Keratinocyte (primary cell): Measurements from ENCODE around the gene PRDM11. TPM values are rescaled to one million over a fixed set of nuclear protein-coding genes. Genes with fewer than 3 reads are reported as not detected.

Experiments used
- polyA plus RNA-seq, 5 experiments: library from polyadenylated mRNA; depleted of rRNA in 3 of 5; stranded (reverse) in 3 of 5; stranded (forward) in 1 of 5; unstranded in 1 of 5; fragments of >200 nt; gene quantifications; 1 replicate in 1 of 5; 2 replicates in 3 of 5; 3 replicates in 1 of 5; pipeline versions ENCODE4 v1.2.1 to v1.2.3, GENCODE V29; 2011 to 2012; ENCODE audit warnings: missing spikeins in 2 of 5, low read depth in 1 of 5, low replicate concordance in 1 of 5

The PRDM11 gene
- polyA plus RNA-seq, 1 donor (not counting 4 experiments of a cell fraction or from before 2014, with no cell fraction given) = 2.1 TPM

Other genes with a start within 250 kb of the PRDM11 start
- gene TP53I11, start 195.8 kb upstream of the PRDM11 start, polyA plus RNA-seq = 13.2 to 23.4 TPM (median 21.4 TPM) in 3 replicates
- gene SYT13, start 139.7 kb downstream of the PRDM11 start, polyA plus RNA-seq = not detected in 3 replicates